Mesendoderm (in vitro differentiated cells): Measurements from ENCODE around the gene PCSK6.

ENCODE experiments used
- DNase-seq: peaks from one replicate; pipeline ENCODE4 v3.0.0; 2013
- H2AK5ac ChIP-seq: 2 replicates; pipeline ENCODE4 v1.6.1; 2013; ENCODE audit warnings: low read length, inconsistent platforms
- H2BK120ac ChIP-seq: 2 replicates; pipeline ENCODE4 v1.6.1; 2013; ENCODE audit warnings: low read depth, mild to moderate bottlenecking, low read length, moderate library complexity, mixed read lengths
- H2BK15ac ChIP-seq: replicated peaks from 2 replicates; pipeline ENCODE4 v1.6.1; 2013; ENCODE audit warnings: low read depth, mild to moderate bottlenecking, moderate library complexity
- H2BK5ac ChIP-seq: 2 replicates; pipeline ENCODE4 v1.6.1; 2013; ENCODE audit warnings: low read length, inconsistent platforms
- H3K18ac ChIP-seq: 2 replicates; pipeline ENCODE4 v1.6.1; 2013; ENCODE audit warnings: mild to moderate bottlenecking, low read length, mixed read lengths
- H3K23ac ChIP-seq: one replicate; pipeline ENCODE4 v1.6.1; 2013; ENCODE audit warnings: low read length
- H3K27ac ChIP-seq: 2 replicates; pipeline ENCODE4 v1.5.1; 2013; ENCODE audit warnings: low read depth, mild to moderate bottlenecking, inconsistent platforms, low read length, moderate library complexity
- H3K27me3 ChIP-seq: 2 replicates; pipeline ENCODE4 v1.6.1; 2013; ENCODE audit warnings: low read length, control low read depth, mild to moderate bottlenecking, inconsistent platforms; ENCODE audit not compliant: insufficient read depth, poor library complexity
- H3K36me3 ChIP-seq: 2 replicates; pipeline ENCODE4 v1.6.1; 2013; ENCODE audit warnings: low read length, inconsistent platforms; ENCODE audit not compliant: control insufficient read depth, insufficient read depth
- H3K4ac ChIP-seq: one replicate; pipeline ENCODE4 v1.6.1; 2013; ENCODE audit warnings: low read depth, mild to moderate bottlenecking, low read length, moderate library complexity
- H3K4me1 ChIP-seq: 2 replicates; pipeline ENCODE4 v1.6.1; 2013; ENCODE audit warnings: low read depth, low read length, inconsistent platforms; ENCODE audit not compliant: control insufficient read depth
- H3K4me2 ChIP-seq: 2 replicates; pipeline ENCODE4 v1.6.1; 2013; ENCODE audit warnings: low read length
- H3K4me3 ChIP-seq: 2 replicates; pipeline ENCODE4 v1.5.1; 2013; ENCODE audit warnings: mild to moderate bottlenecking, low read length
- H3K56ac ChIP-seq: one replicate; pipeline ENCODE4 v1.6.1; 2013; ENCODE audit warnings: low read length
- H3K79me1 ChIP-seq: 2 replicates; pipeline ENCODE4 v1.6.1; 2013; ENCODE audit warnings: low read length, inconsistent platforms
- H3K79me2 ChIP-seq: 2 replicates; pipeline ENCODE4 v1.6.1; 2013; ENCODE audit warnings: mild to moderate bottlenecking, low read length; ENCODE audit not compliant: control insufficient read depth, insufficient read depth
- H3K9ac ChIP-seq: 2 replicates; pipeline ENCODE4 v1.6.1; 2013; ENCODE audit warnings: low read length, inconsistent platforms
- H4K5ac ChIP-seq: one replicate; pipeline ENCODE4 v1.6.1; 2013; ENCODE audit warnings: low read length
- H4K8ac ChIP-seq: one replicate; pipeline ENCODE4 v1.6.1; 2013; ENCODE audit warnings: low read depth, mild to moderate bottlenecking, control low read depth, low read length, moderate library complexity
- WGBS: extraction: QIAGEN DNeasy Blood & Tissue Kit; methylation state at CpG from one replicate; pipeline ENCODE4 v1.1.7; 2013; ENCODE audit warnings: low lambda C conversion rate, missing lambda C conversion rate; ENCODE audit not compliant: insufficient coverage; ENCODE audit errors: extremely low coverage; 5-methylcytosine and 5-hydroxymethylcytosine counted together

Gene PCSK6

DNA sequence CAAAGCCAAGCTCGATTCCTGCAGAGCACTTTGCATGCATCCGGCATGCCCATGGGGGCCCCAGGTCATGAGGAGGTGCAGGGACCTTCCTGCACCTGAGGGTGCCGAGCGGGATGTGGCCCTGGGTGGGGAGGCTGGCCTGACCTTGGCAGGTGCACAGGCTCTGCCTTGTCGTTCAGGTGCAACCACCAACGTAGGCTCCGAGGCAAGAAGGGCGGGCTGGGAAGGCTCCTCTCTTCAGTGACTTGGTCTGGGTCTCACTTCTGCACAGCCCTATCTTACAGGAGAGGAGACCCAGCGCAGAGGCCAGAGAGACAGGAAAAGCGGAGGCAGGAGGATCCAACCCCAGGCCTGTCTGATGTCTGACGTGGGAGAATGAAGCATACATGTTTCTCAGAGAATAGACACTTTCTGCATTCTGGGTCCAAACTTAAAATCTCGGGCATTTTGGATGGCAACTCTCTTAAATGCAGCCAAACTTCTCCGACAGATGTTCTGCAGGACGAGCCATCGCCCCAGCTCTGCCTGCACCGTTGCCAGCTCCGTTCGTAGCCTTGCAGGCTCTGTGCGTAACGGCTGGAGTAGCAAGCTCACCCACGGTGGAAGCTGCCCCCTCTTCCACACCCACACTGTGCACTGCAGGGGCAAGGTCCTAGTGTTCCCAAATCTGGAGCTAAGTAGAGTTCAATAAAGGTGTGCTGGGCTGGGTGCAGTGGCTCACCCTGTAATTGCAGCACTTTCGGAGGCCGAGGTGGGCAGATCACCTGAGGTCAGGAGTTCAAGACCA, 133.6 kb downstream of the PCSK6 start:
- Histone ChIP-seq H3K4me2 (no peak overlapping the region), H2BK120ac (no peak overlapping the region), H2BK5ac (no peak overlapping the region), H3K36me3 (no peaks in the 10 kb centered on the region), H3K27me3 (no peaks in the 10 kb centered on the region), H2AK5ac (no peak overlapping the region), H3K4me1 (no peaks in the 10 kb centered on the region), H3K56ac (no peak overlapping the region), H3K79me2 (no peaks in the 10 kb centered on the region), H3K23ac (no peak overlapping the region), H3K18ac (no peak overlapping the region), H3K27ac (no peak overlapping the region), H4K8ac (no peak overlapping the region), H3K79me1 (no peaks in the 10 kb centered on the region), H2BK15ac (no peak overlapping the region), H3K9ac (no peak overlapping the region), H3K4me3 (no peak overlapping the region), H4K5ac (no peak overlapping the region), H3K4ac (no peak overlapping the region)
- no CpG with 5 or more reads among the region's 23 CpGs for WGBS
- no peak for DNase-seq

DNA sequence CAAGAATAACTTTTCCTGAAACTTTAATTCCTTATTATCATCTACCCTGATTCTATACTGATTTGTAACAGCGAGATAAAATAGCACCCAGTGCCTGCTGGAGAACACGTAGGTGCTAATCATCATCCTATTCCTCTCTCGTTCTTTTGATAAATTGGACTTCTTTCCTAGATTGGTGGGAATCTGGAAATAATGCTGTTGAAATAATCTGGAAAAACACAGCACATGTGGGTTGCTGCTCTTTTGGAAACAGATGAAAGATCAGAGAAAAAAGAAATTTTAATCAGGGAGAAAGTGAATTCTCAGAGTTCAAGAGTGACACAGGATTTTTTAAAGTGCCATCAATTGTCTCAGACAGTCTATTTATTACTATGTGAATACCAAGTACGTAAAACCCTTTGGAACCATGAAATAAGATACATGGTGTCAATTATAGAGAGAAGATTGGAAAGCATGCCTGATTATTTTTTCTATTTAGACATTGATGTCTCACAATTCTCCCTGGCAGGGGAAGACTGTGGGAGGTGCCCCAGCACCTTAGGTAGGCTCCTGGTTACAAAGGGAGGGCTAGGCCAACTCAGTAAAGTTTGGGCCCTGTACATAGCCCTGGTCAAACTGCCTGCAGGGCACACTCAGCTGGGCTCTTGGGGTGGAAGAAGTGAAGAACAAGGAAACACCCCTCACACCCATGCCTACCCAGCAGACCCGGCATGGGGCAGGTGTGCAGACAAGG, 134.4 kb downstream of the PCSK6 start:
- DNase-seq = no peak
- H3K36me3 ChIP-seq = no peaks in the 10 kb centered on the region
- no peak overlapping the region for H3K9ac ChIP-seq
- H2BK120ac ChIP-seq = no peak overlapping the region
- H3K27ac ChIP-seq = no peak overlapping the region
- H3K23ac ChIP-seq = no peak overlapping the region
- no peaks in the 10 kb centered on the region for H3K4me1 ChIP-seq
- H2BK5ac ChIP-seq = no peak overlapping the region
- H3K27me3 ChIP-seq = no peaks in the 10 kb centered on the region
- no peak overlapping the region for H2AK5ac ChIP-seq
- no peaks in the 10 kb centered on the region for H3K79me1 ChIP-seq
- no peak overlapping the region for H3K4me2 ChIP-seq
- H3K79me2 ChIP-seq = no peaks in the 10 kb centered on the region
- H3K18ac ChIP-seq = no peak overlapping the region
- no peak overlapping the region for H2BK15ac ChIP-seq
- H3K4me3 ChIP-seq = no peak overlapping the region
- no peak overlapping the region for H4K5ac ChIP-seq
- no peak overlapping the region for H3K4ac ChIP-seq
- WGBS = no CpG with 5 or more reads among the region's 5 CpGs
- no peak overlapping the region for H3K56ac ChIP-seq
- H4K8ac ChIP-seq = no peak overlapping the region

DNA sequence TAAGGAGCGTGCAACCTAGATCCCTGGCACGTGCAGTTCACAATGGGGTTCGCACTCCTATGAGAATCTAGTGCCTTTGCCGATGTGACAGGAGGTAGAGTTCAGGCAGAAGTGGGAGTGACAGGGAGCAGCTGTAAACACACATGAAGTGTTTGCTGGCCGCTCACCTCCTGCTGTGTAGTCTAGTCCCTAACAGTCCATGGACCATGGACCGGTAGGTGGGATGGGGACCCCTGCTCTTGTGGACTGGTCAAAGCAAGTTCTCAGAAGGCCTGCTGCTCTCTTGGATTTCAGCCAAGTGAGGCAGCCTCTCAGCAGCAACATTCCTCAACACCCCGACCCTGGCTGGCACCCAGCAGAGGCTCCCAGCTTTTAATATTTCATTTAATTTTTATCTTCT, 136.3 kb downstream of the PCSK6 start:
- no peak overlapping the region for H3K23ac ChIP-seq
- no peak overlapping the region for H3K18ac ChIP-seq
- no peak for DNase-seq
- H3K79me1 ChIP-seq = no peaks in the 10 kb centered on the region
- no peak overlapping the region for H3K4me2 ChIP-seq
- H3K56ac ChIP-seq = no peak overlapping the region
- no peak overlapping the region for H2BK5ac ChIP-seq
- no peaks in the 10 kb centered on the region for H3K27me3 ChIP-seq
- no peak overlapping the region for H4K8ac ChIP-seq
- H4K5ac ChIP-seq = no peak overlapping the region
- H3K9ac ChIP-seq = no peak overlapping the region
- H2AK5ac ChIP-seq = no peak overlapping the region
- no peaks in the 10 kb centered on the region for H3K36me3 ChIP-seq
- H3K79me2 ChIP-seq = no peaks in the 10 kb centered on the region
- H3K4ac ChIP-seq = no peak overlapping the region
- no CpG with 5 or more reads among the region's 7 CpGs for WGBS
- no peak overlapping the region for H2BK120ac ChIP-seq
- H3K4me3 ChIP-seq = no peak overlapping the region
- H2BK15ac ChIP-seq = no peak overlapping the region
- no peaks in the 10 kb centered on the region for H3K4me1 ChIP-seq
- H3K27ac ChIP-seq = no peak overlapping the region

DNA sequence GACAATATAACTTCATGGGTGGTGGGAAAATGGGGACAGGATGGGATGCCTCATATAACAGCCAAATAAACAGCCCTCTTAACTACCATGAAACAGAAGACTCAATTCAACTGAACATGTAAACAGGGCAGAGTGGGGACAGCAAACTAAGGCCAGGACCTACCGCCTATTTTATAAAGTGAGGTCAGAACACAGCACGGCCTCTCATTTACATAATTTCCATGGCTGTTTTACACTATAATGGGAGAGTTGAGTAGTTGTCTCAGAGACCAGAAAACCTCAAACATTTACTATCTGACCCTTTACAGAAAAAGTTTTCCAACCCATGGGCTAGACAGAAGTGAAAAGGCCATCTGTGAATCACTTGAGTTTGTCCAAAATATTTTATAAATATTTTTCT, 137.8 kb downstream of the PCSK6 start:
- WGBS = no CpG with 5 or more reads among the region's 2 CpGs
- H3K23ac ChIP-seq = no peak overlapping the region
- no peak overlapping the region for H3K4me3 ChIP-seq

DNA sequence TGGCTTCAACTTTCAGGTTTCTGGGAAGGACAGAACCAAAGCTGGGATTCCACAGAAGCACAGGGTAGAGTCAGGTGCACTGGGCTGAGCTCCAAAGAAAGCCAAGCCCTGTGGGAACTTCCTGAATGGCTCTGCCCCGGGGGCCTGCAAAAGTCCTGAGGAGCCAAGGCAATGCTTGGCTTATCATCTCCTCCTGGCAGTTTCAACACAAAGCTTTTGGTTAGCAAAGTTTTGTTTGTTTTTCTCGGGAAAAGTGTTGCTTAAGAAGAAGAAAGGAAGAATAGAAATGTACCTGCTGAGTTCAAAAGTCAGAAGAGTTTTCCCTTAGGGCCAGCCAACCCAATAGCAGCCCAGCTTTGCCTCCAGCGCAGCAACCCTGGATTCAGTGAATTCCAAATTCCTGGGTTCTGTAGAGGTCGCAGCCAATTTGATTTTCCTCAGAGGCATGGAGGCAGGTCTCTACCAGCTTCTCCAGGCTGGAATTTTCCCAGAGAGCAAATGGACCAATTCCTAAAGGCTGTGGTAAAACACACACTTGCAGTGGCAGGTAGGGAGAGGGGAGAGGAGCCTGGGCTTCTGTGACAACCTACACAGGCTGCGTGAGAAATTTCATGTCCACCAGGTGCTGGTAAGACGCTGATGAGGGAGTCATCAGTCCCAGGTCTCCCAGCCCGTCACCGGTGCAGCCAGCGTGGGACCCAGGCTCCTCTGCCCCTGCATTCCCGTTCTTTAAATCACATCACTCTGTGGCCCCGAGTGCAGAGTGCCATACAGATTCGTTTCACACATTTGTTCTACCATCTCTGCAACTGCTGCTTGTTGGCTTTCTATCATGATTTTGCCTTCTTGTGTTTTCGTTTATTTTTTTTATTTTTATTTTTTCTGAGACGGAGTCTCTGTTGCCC, 140.2 kb downstream of the PCSK6 start:
- Histone ChIP-seq H2AK5ac (no peak overlapping the region), H3K79me1 (no peaks in the 10 kb centered on the region), H3K4me3 (no peak overlapping the region), H3K56ac (no peak overlapping the region), H2BK15ac (no peak overlapping the region), H3K4me2 (no peak overlapping the region), H3K27ac (no peak overlapping the region), H3K27me3 (no peaks in the 10 kb centered on the region), H3K4me1 (no peaks in the 10 kb centered on the region), H4K8ac (no peak overlapping the region), H3K18ac (no peak overlapping the region), H3K36me3 (no peaks in the 10 kb centered on the region), H2BK5ac (no peak overlapping the region), H2BK120ac (no peak overlapping the region), H3K23ac (no peak overlapping the region), H3K4ac (no peak overlapping the region), H3K79me2 (no peaks in the 10 kb centered on the region), H3K9ac (no peak overlapping the region), H4K5ac (no peak overlapping the region)
- no CpG with 5 or more reads among the region's 14 CpGs for WGBS
- peak; percentile 57 for DNase-seq

More for the DNA sequence above, 137.8 kb downstream of the PCSK6 start:
- Histone ChIP-seq H3K18ac (no peak overlapping the region), H4K5ac (no peak overlapping the region), H2BK15ac (no peak overlapping the region), H3K56ac (no peak overlapping the region), H2BK5ac (no peak overlapping the region), H3K27me3 (no peaks in the 10 kb centered on the region), H3K27ac (no peak overlapping the region), H3K4me2 (no peak overlapping the region), H3K4ac (no peak overlapping the region), H3K79me1 (no peaks in the 10 kb centered on the region), H3K4me1 (no peaks in the 10 kb centered on the region), H3K36me3 (no peaks in the 10 kb centered on the region), H3K9ac (no peak overlapping the region), H3K79me2 (no peaks in the 10 kb centered on the region), H4K8ac (no peak overlapping the region), H2AK5ac (no peak overlapping the region), H2BK120ac (no peak overlapping the region)
- DNase-seq = no peak
